Osteoblast (primary cell): ENCODE data around the gene NTMT1. TPM values are rescaled to one million over a fixed set of nuclear protein-coding genes. Genes with fewer than 3 reads are reported as not detected.

Source experiments
- DNase-seq: peaks from one replicate; pipeline ENCODE4 v3.0.0; 2011; ENCODE audit warnings: low spot score, mixed read lengths; ENCODE audit not compliant: insufficient read length; ENCODE audit errors: missing footprints
- H2AFZ ChIP-seq: 2 replicates; pipeline ENCODE4 v1.6.0; 2011; ENCODE audit warnings: mild to moderate bottlenecking, low read length
- H3K27ac ChIP-seq: 2 replicates; pipeline ENCODE4 v1.5.1; 2011; ENCODE audit warnings: mild to moderate bottlenecking, low read depth, low read length, moderate library complexity
- H3K27me3 ChIP-seq: 2 replicates; pipeline ENCODE4 v1.6.0; 2012; ENCODE audit warnings: mild to moderate bottlenecking, control low read depth, inconsistent platforms, low read length, moderate library complexity; ENCODE audit not compliant: insufficient read depth
- H3K36me3 ChIP-seq: 2 replicates; pipeline ENCODE4 v1.5.1; 2011; ENCODE audit warnings: mild to moderate bottlenecking, low read length, control low read depth, moderate library complexity; ENCODE audit not compliant: insufficient read depth
- H3K4me1 ChIP-seq: 2 replicates; pipeline ENCODE4 v1.5.1; 2011; ENCODE audit warnings: mild to moderate bottlenecking, low read length, control low read depth, moderate library complexity; ENCODE audit not compliant: insufficient read depth
- H3K4me2 ChIP-seq: 2 replicates; pipeline ENCODE4 v1.6.0; 2011; ENCODE audit warnings: mild to moderate bottlenecking, low read length; ENCODE audit not compliant: insufficient read depth
- H3K4me3 ChIP-seq: fragments of 200-600 bp; sonication (generic); 3 replicates; pipeline ENCODE4 v1.5.1; 2012; ENCODE audit warnings: mild to moderate bottlenecking, low read length, inconsistent platforms; ENCODE audit not compliant: insufficient read depth
- H3K79me2 ChIP-seq: 2 replicates; pipeline ENCODE4 v1.6.0; 2012; ENCODE audit warnings: mild to moderate bottlenecking, low read length, control low read depth, inconsistent platforms; ENCODE audit not compliant: insufficient read depth
- H3K9me3 ChIP-seq: 2 replicates; pipeline ENCODE4 v1.5.1; 2011; ENCODE audit warnings: low read depth, low read length, control low read depth
- H4K20me1 ChIP-seq: 2 replicates; pipeline ENCODE4 v1.6.0; 2012; ENCODE audit warnings: mild to moderate bottlenecking, low read length, control low read depth; ENCODE audit not compliant: insufficient read depth
- CTCF ChIP-seq: IDR thresholded peaks from 2 replicates; pipeline ENCODE4 v1.5.1; 2011; ENCODE audit warnings: mild to moderate bottlenecking, low read depth, low read length, moderate library complexity; ENCODE audit errors: extremely low read depth
- total RNA-seq: library from RNA; depleted of rRNA; stranded (reverse); fragments of >200 nt; gene quantifications from 2 replicates; pipeline ENCODE4 v1.2.3, GENCODE V29; 2012

Gene NTMT1
- total RNA-seq, 1 donor = 26.4 TPM

DNA sequence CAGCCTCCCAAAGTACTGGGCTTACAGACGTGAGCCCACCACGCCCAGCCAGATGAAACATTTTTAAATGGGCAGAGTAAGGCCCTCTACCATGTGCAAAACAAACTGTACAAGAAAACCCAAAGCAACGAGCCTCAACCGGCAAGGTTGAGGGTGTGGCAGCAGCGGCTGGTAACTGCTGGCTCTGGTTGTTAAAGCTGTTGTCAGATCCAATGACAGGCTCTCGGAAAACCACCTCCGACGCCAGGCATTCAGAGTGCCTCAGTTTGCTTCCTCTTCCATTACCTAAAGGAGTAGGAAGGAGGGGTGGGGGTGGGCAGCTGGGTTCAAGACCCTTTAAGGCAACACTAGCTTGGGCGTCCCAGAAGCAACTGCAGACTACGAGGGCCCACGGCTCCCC is 18.4 kb downstream of the NTMT1 start:
- peaks cover 25% of the 10 kb centered on the region for H3K79me2 ChIP-seq
- H3K4me3 ChIP-seq = no peak overlapping the region
- H3K36me3 ChIP-seq = peaks cover 2% of the 10 kb centered on the region
- no peaks in the 10 kb centered on the region for H3K27me3 ChIP-seq
- DNase-seq = no peak
- H3K4me2 ChIP-seq = no peak overlapping the region
- peaks cover 29% of the 10 kb centered on the region for H3K4me1 ChIP-seq
- TF ChIP-seq CTCF = no peak
- no peak overlapping the region for H3K27ac ChIP-seq
- H3K9me3 ChIP-seq = no peaks in the 10 kb centered on the region
- H4K20me1 ChIP-seq = peaks cover 20% of the 10 kb centered on the region
- H2AFZ ChIP-seq = no peak overlapping the region

DNA sequence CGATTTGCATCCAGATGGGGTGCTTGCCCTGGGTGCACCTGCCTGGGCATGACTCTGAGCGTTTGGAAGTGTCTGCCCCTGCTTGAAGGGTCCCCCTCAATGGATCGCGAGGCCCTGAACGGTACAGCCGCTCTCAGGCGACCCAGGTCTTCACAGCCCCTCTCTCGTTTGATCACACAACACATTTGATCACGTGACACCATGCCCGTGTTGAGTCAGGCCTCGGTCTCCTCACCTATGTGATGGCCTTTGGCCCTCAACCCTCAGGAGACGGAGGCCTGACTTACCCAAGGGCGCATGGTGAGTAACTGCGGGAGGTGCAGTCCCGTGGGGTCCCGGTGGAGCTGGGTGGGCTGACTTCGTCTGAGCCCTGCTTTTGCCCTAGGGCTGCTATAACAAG is 18.9 kb downstream of the NTMT1 start:
- DNase-seq = no peak
- Histone ChIP-seq H3K4me1 (peaks cover 24% of the 10 kb centered on the region), H3K9me3 (no peaks in the 10 kb centered on the region), H4K20me1 (peaks cover 15% of the 10 kb centered on the region), H3K4me2 (no peak overlapping the region), H3K36me3 (no peaks in the 10 kb centered on the region), H3K27me3 (no peaks in the 10 kb centered on the region), H3K79me2 (peaks cover 20% of the 10 kb centered on the region), H3K4me3 (no peak overlapping the region), H2AFZ (no peak overlapping the region), H3K27ac (no peak overlapping the region)
- no peak for TF ChIP-seq CTCF

DNA sequence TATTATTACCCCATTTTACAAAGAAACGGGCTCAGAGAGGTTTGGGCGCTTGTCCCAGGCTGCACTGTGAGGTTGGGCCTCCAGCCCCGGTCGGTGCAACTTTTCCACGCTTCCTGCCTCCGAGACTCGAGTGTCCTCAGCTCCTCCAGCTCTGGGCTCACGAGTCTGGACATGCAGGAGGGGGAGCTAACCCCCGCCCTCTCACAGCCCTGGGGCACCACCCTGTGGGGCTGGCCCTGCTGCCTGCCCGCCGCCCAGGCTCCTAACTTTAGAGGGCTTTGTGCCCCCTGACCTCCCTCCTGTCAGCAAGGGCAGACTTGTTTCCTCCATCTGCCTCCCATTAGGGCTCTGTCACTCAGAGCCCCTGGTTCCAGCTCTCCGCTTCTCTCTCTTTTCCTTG is 20.3 kb downstream of the NTMT1 start:
- Histone ChIP-seq H2AFZ (no peak overlapping the region), H3K79me2 (peaks cover 7% of the 10 kb centered on the region), H3K9me3 (no peaks in the 10 kb centered on the region), H3K4me1 (peaks cover 17% of the 10 kb centered on the region), H4K20me1 (peaks cover 1% of the 10 kb centered on the region), H3K4me3 (no peak overlapping the region), H3K4me2 (no peak overlapping the region), H3K27ac (no peak overlapping the region), H3K27me3 (no peaks in the 10 kb centered on the region), H3K36me3 (no peaks in the 10 kb centered on the region)
- no peak for TF ChIP-seq CTCF
- DNase-seq = no peak

DNA sequence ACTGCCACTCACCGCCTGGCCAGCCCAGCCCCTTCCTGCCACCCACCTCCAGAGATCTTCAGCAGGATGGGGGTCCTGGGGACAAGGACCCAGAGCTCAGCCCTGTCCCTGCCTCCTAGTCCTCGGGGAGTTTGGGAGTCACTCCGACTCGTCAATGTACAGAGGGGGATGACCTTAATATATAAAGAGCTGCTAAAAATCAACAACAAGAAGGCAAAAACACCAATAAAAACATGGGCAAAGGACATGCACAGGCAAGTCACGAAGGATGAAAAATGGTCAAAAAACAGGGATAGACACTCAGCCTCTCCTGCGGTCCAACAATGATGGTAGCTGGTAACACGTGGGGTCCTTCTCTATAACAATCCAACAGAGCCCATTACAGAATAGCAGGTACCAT is 20.7 kb downstream of the NTMT1 start:
- H3K4me2 ChIP-seq = no peak overlapping the region
- no peak overlapping the region for H3K4me3 ChIP-seq
- DNase-seq = no peak
- H3K27ac ChIP-seq = no peak overlapping the region
- no peaks in the 10 kb centered on the region for H3K27me3 ChIP-seq
- H2AFZ ChIP-seq = no peak overlapping the region
- no peaks in the 10 kb centered on the region for H3K36me3 ChIP-seq
- H3K9me3 ChIP-seq = no peaks in the 10 kb centered on the region
- H3K79me2 ChIP-seq = peaks cover 3% of the 10 kb centered on the region
- no peaks in the 10 kb centered on the region for H4K20me1 ChIP-seq
- TF ChIP-seq CTCF = no peak
- H3K4me1 ChIP-seq = peaks cover 16% of the 10 kb centered on the region
